A549 (cell line): ENCODE measurements around the gene MYO1H.

Experiments
- CTCF ChIP-seq: fragments of >200 bp; sonication (Bioruptor Twin); formaldehyde crosslinking; IDR thresholded peaks from 3 replicates; pipeline ENCODE4 v1.5.1; 2016
- GATA3 ChIP-seq: IDR thresholded peaks from 2 replicates; pipeline ENCODE4 v1.6.1; 2012; ENCODE audit warnings: borderline replicate concordance
- HDAC2 ChIP-seq: fragments of 200-600 bp; sonication (generic); IDR thresholded peaks from 2 replicates; pipeline ENCODE4 v1.6.1; 2016
- HMGXB4 ChIP-seq: fragments of 250-450 bp; sonication (Bioruptor Pico); IDR thresholded peaks from 2 replicates; pipeline ENCODE4 v1.5.0; 2021; ENCODE audit warnings: mild to moderate bottlenecking, moderate library complexity, borderline replicate concordance
- HOXA7 ChIP-seq: fragments of 250-450 bp; sonication (Bioruptor Pico); IDR thresholded peaks from 2 replicates; pipeline ENCODE4 v1.5.0; 2020; ENCODE audit warnings: mild to moderate bottlenecking, moderate library complexity
- RAD21 ChIP-seq, 2 experiments: fragments of >200 bp in 1 of 2; sonication (Bioruptor Twin) in 1 of 2; formaldehyde crosslinking in 1 of 2; IDR thresholded peaks in 1 of 2; conservative IDR thresholded peaks in 1 of 2; 2 replicates in 1 of 2; 3 replicates in 1 of 2; pipeline ENCODE4 v1.6.1; 2012 to 2018; ENCODE audit warnings: inconsistent platforms in 1 of 2
- RCOR1 ChIP-seq: fragments of 150-350 bp; IDR thresholded peaks from 2 replicates; pipeline ENCODE4 v1.6.1; 2014; ENCODE audit warnings: antibody characterized with exemption, low read length, low read depth
- SMC3 ChIP-seq: fragments of >200 bp; sonication (Bioruptor Twin); formaldehyde crosslinking; IDR thresholded peaks from 3 replicates; pipeline ENCODE4 v1.6.1; 2018; ENCODE audit warnings: inconsistent platforms
- USF2 ChIP-seq: fragments of 450-650 bp; IDR thresholded peaks from 2 replicates; pipeline ENCODE4 v1.6.1; 2014; ENCODE audit warnings: antibody characterized with exemption
- ZFP36 ChIP-seq: fragments of 450-650 bp; IDR thresholded peaks from 2 replicates; pipeline ENCODE4 v1.6.1; 2014; ENCODE audit warnings: borderline replicate concordance; ENCODE audit not compliant: partially characterized antibody

GRCh38 chr12:109476807-109477184, 129.1 kb downstream of the MYO1H start:
- no peak for TF ChIP-seq CTCF
- no peak for TF ChIP-seq HOXA7
- TF ChIP-seq USF2, result no peak
- no peak for TF ChIP-seq SMC3
- TF ChIP-seq HMGXB4 (CRISPR knock-in tag), result no peak
- TF ChIP-seq RAD21 (conservative IDR thresholded peaks at IDR 0.05 in 1 of 2, IDR thresholded peaks at IDR 0.05 in 1 of 2), result no peak
- TF ChIP-seq ZFP36, result no peak
- TF ChIP-seq RCOR1, result no peak
- no peak for TF ChIP-seq HDAC2
- no peak for TF ChIP-seq GATA3
